ENCODE results near the gene IFT88. TPM values are rescaled to one million over a fixed set of nuclear protein-coding genes. Genes with fewer than 3 reads are reported as not detected.

Gene IFT88
- total and polyA plus RNA-seq, 2 of the 4 experiments (the other 2 are of a cell fraction) = 5.5 to 8.6 TPM

- no peak overlapping the region for H3K4ac ChIP-seq (ENCODE audit: low read depth, low read length)
- BruUV-seq (replicated peaks) = no TSS peak
- H2BK120ac ChIP-seq (ENCODE audit: low read depth, low read length) = no peak overlapping the region
- H3K4me2 ChIP-seq (ENCODE audit: low read depth, low read length) = no peak overlapping the region
- DNase-seq (no peak), ATAC-seq (ENCODE audit: low read depth) (no peak)
- no peaks in the 10 kb centered on the region for H3K36me3 ChIP-seq (ENCODE audit: control insufficient read depth, insufficient read depth, low read length)
- no peak for TF ChIP-seq RAD21 (IDR thresholded peaks at IDR 0.05; ENCODE audit: low read length)
- TF ChIP-seq FOS (IDR thresholded peaks at IDR 0.05; ENCODE audit: low read depth, low read length) = no peak
- TF ChIP-seq MXI1 (IDR thresholded peaks at IDR 0.05; ENCODE audit: borderline replicate concordance, low read depth, low read length) = no peak
- no peak for TF ChIP-seq CEBPB (IDR thresholded peaks at IDR 0.05; ENCODE audit: low read depth, low read length)
- TF ChIP-seq BHLHE40 (IDR thresholded peaks at IDR 0.05; ENCODE audit: low read depth, low read length) = no peak
- no peak for TF ChIP-seq NFE2L2 (IDR thresholded peaks at IDR 0.05; ENCODE audit: low read depth, low read length)
- TF ChIP-seq CTCF (conservative IDR thresholded peaks at IDR 0.05; ENCODE audit: low read depth, low read length) = no peak
- no peak for TF ChIP-seq SMC3 (IDR thresholded peaks at IDR 0.05; ENCODE audit: low read depth, low read length)
- TF ChIP-seq USF2 (IDR thresholded peaks at IDR 0.05; ENCODE audit: low read depth, low read length) = no peak
- TF ChIP-seq MAFK (IDR thresholded peaks at IDR 0.05; ENCODE audit: low read depth, low read length) = no peak
- H4K8ac ChIP-seq (ENCODE audit: low read depth in 2 of 2, low read length in 2 of 2) = no peak overlapping the region
- dilution Hi-C loops (cut with HindIII; ENCODE audit: low sequenced_read_pairs, unreplicated experiment) = no loop called here
- intact Hi-C loops (cut with micrococcal nuclease) = no loop called here
- H3K4me3 ChIP-seq (ENCODE audit: insufficient read depth, low read depth, low read length) = no peak overlapping the region
- H3K23ac ChIP-seq (ENCODE audit: low read depth, low read length) = no peak overlapping the region
- no peaks in the 10 kb centered on the region for H3K9me1 ChIP-seq (ENCODE audit: insufficient read depth, low read length)
- no peak overlapping the region for H4K91ac ChIP-seq (ENCODE audit: insufficient read depth, low read depth, low read length)
- H2AK9ac ChIP-seq (replicated peaks; ENCODE audit: low read depth, low read length, poor library complexity) = no peak overlapping the region
- POLR2A ChIA-PET (ENCODE audit: unreplicated experiment) = no interaction called here
- WGBS, 2 experiments (ENCODE audit: extremely low coverage in 2 of 2, insufficient read length in 1 of 2) = 85% methylated on average over 4 of the region's 11 CpGs; no CpG with 5 or more reads in 1 of the 2 experiments
- H4K20me1 ChIP-seq (ENCODE audit: insufficient read depth, low read length) = no peaks in the 10 kb centered on the region
- no peak overlapping the region for H3K27ac ChIP-seq (ENCODE audit: insufficient read depth, low read length)
- H2AK5ac ChIP-seq (ENCODE audit: low read depth, low read length) = no peak overlapping the region
- no peaks in the 10 kb centered on the region for H3K4me1 ChIP-seq (ENCODE audit: control insufficient read depth, insufficient read depth, low read length)
- peaks cover 8 to 13% of the 10 kb centered on the region in 2 experiments; a peak in 3 of 4 replicates for H3K79me1 ChIP-seq (ENCODE audit: low read depth in 1 of 2, low read length in 2 of 2)
- H3K56ac ChIP-seq (ENCODE audit: extremely low read depth, insufficient read depth, low read length) = no peak overlapping the region
- H3K9ac ChIP-seq (ENCODE audit: low read depth, low read length) = no peak overlapping the region
- no peak overlapping the region for H4K5ac ChIP-seq (ENCODE audit: low read depth, low read length)
- H3K27me3 ChIP-seq (ENCODE audit: control insufficient read depth, insufficient read depth, low read length) = peaks cover under 1% of the 10 kb centered on the region; the same call in 1 of the 2 replicates
- no peak overlapping the region for H3K18ac ChIP-seq (ENCODE audit: low read depth, low read length)
- no peak overlapping the region for H2BK15ac ChIP-seq (ENCODE audit: low read depth, low read length)
- H2BK20ac ChIP-seq (ENCODE audit: low read depth, low read length) = no peak overlapping the region
- in situ Hi-C loops (cut with MboI; ENCODE audit: low sequenced_read_pairs) = no loop called here
- peaks cover 8% of the 10 kb centered on the region for H3K9me3 ChIP-seq (ENCODE audit: control insufficient read depth, insufficient read depth, low read length)
- H3K14ac ChIP-seq (replicated peaks; ENCODE audit: low read depth, low read length) = no peak overlapping the region
- CTCF ChIA-PET = no interaction called here
- H2AFZ ChIP-seq (replicated peaks; ENCODE audit: low read length, poor library complexity) = no peak overlapping the region
- H2BK5ac ChIP-seq (ENCODE audit: low read depth, low read length, poor library complexity, severe bottlenecking) = no peak overlapping the region
Measured at GRCh38 chr13:20565115-20565736, 1.7 kb upstream of the IFT88 start.

Data from IMR-90 (cell line).